Fibroblast of lung (primary cell): ENCODE measurements around the gene IMMP2L. TPM values are rescaled to one million over a fixed set of nuclear protein-coding genes. Genes with fewer than 3 reads are reported as not detected.
A peak's percentile ranks its signal among the peaks of the same experiment; 100 is the strongest.

Source experiments
- DNase-seq, 2 donors: peaks; one replicate each; pipeline versions ENCODE4 v3.0.0 to v3.0.0-alpha.2; 2010; ENCODE audit warnings: low read depth in 2 of 2
- H2AFZ ChIP-seq: 2 replicates; pipeline ENCODE4 v1.5.1; 2012; ENCODE audit warnings: low read length, control low read depth, inconsistent platforms
- H3K27ac ChIP-seq: 2 replicates; pipeline ENCODE4 v1.5.1; 2011; ENCODE audit warnings: low read length, control low read depth; ENCODE audit not compliant: insufficient read depth
- H3K27me3 ChIP-seq: 2 replicates; pipeline ENCODE4 v1.5.1; 2011; ENCODE audit warnings: mild to moderate bottlenecking, low read length; ENCODE audit not compliant: control insufficient read depth, insufficient read depth
- H3K36me3 ChIP-seq: 2 replicates; pipeline ENCODE4 v1.5.1; 2011; ENCODE audit warnings: low read length; ENCODE audit not compliant: control insufficient read depth, insufficient read depth
- H3K4me1 ChIP-seq: 2 replicates; pipeline ENCODE4 v1.5.1; 2011; ENCODE audit warnings: low read length; ENCODE audit not compliant: control insufficient read depth, insufficient read depth; ENCODE audit errors: extremely low read depth
- H3K4me2 ChIP-seq: 2 replicates; pipeline ENCODE4 v1.5.1; 2011; ENCODE audit warnings: low read length, control low read depth; ENCODE audit not compliant: insufficient read depth; ENCODE audit errors: extremely low read depth
- H3K4me3 ChIP-seq, 4 experiments: fragments of 200-600 bp in 1 of 4; sonication (generic) in 1 of 4; replicated peaks in 1 of 4; 2 replicates each; pipeline ENCODE4 v1.5.1; 2011 to 2016; ENCODE audit warnings: low read length in 4 of 4, low read depth in 3 of 4, mild to moderate bottlenecking in 3 of 4, control low read depth in 2 of 4, inconsistent platforms in 1 of 4, mixed read lengths in 1 of 4; ENCODE audit not compliant: insufficient read depth in 1 of 4; ENCODE audit errors: control extremely low read depth in 1 of 4
- H3K79me2 ChIP-seq: 2 replicates; pipeline ENCODE4 v1.5.1; 2012; ENCODE audit warnings: mild to moderate bottlenecking, low read length, inconsistent platforms; ENCODE audit not compliant: control insufficient read depth, insufficient read depth
- H3K9ac ChIP-seq: 2 replicates; pipeline ENCODE4 v1.5.1; 2011; ENCODE audit warnings: mild to moderate bottlenecking, low read length, control low read depth; ENCODE audit not compliant: insufficient read depth
- H3K9me3 ChIP-seq: 2 replicates; pipeline ENCODE4 v1.5.1; 2012; ENCODE audit warnings: low read depth, low read length; ENCODE audit not compliant: control insufficient read depth, insufficient read depth
- H4K20me1 ChIP-seq: 2 replicates; pipeline ENCODE4 v1.5.1; 2011; ENCODE audit warnings: low read length; ENCODE audit not compliant: control insufficient read depth, insufficient read depth; ENCODE audit errors: extremely low read depth
- CTCF ChIP-seq, 2 donors: IDR thresholded peaks in 1 of 2; conservative IDR thresholded peaks in 1 of 2; 1 replicate in 1 of 2; 2 replicates in 1 of 2; pipeline ENCODE4 v1.5.1; 2011 to 2012; ENCODE audit warnings: low read length in 2 of 2, control low read depth in 1 of 2, inconsistent platforms in 1 of 2, low read depth in 1 of 2, mild to moderate bottlenecking in 1 of 2
- EZH2 ChIP-seq: IDR thresholded peaks from 2 replicates; pipeline ENCODE4 v1.5.1; 2012; ENCODE audit warnings: low read length, control low read depth, mild to moderate bottlenecking; ENCODE audit errors: missing control alignments
- polyA plus RNA-seq, 2 donors: library from polyadenylated mRNA; depleted of rRNA in 1 of 2; stranded (reverse) in 1 of 2; unstranded in 1 of 2; fragments of >200 nt; gene quantifications; 2 replicates each; pipeline ENCODE4 v1.2.1, GENCODE V29; 2011 to 2012; ENCODE audit warnings: missing spikeins in 1 of 2
- total RNA-seq: library from RNA; depleted of rRNA; stranded (reverse); fragments of >200 nt; gene quantifications from 2 replicates; pipeline ENCODE4 v1.2.1, GENCODE V29; 2014

Gene IMMP2L
- total and polyA plus RNA-seq, 2 donors (not counting 1 experiment from before 2014, with no cell fraction given): 6.9 to 14.4 TPM

- TF ChIP-seq EZH2: no peak
- TF ChIP-seq CTCF (conservative IDR thresholded peaks at IDR 0.05 in 1 of 2, IDR thresholded peaks at IDR 0.05 in 1 of 2; ENCODE audit: low read depth in 1 of 2, low read length in 2 of 2): no peak
- H3K27ac ChIP-seq: no peak overlapping the region
- no peak overlapping the region for H3K4me3 ChIP-seq
- peak in 1 of 2 donors; percentile 59 for DNase-seq
- no peak overlapping the region for H3K4me2 ChIP-seq
- no peaks in the 10 kb centered on the region for H4K20me1 ChIP-seq
- no peak overlapping the region for H3K9ac ChIP-seq
- no peaks in the 10 kb centered on the region for H3K9me3 ChIP-seq
- no peaks in the 10 kb centered on the region for H3K4me1 ChIP-seq
- no peak overlapping the region for H2AFZ ChIP-seq
- no peaks in the 10 kb centered on the region for H3K27me3 ChIP-seq
- H3K36me3 ChIP-seq: no peaks in the 10 kb centered on the region
- H3K79me2 ChIP-seq: no peaks in the 10 kb centered on the region
Observed at GRCh38 chr7:111126987-111127386, 435.3 kb downstream of the IMMP2L start.

DNA sequence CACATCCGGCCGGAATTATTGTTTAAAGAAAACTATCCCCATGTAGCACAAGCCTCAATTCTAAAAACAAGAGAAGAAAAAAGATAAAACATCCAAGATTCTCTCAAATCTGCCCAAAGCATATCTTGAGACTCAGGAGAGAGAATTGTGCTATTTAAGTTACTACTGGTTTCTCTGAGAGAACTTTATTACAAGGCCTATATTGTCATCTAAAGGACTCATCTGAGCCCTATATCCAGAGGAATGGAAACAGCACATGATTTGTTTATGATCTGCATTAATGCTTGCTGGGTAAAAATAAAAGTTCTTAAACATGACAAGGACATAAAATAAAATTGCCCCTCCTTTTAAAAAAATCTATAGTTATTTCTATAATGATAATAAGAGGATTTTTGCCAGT is 446.3 kb downstream of the IMMP2L start:
- H3K4me3 ChIP-seq: no peak overlapping the region
- no peaks in the 10 kb centered on the region for H3K9me3 ChIP-seq
- H3K27me3 ChIP-seq: no peaks in the 10 kb centered on the region
- no peaks in the 10 kb centered on the region for H3K4me1 ChIP-seq
- no peaks in the 10 kb centered on the region for H4K20me1 ChIP-seq
- DNase-seq: no peak
- H3K36me3 ChIP-seq: no peaks in the 10 kb centered on the region
- H3K27ac ChIP-seq: no peak overlapping the region
- H3K9ac ChIP-seq: no peak overlapping the region
- H3K79me2 ChIP-seq: no peaks in the 10 kb centered on the region
- no peak overlapping the region for H2AFZ ChIP-seq
- TF ChIP-seq EZH2: no peak
- no peak for TF ChIP-seq CTCF (conservative IDR thresholded peaks at IDR 0.05 in 1 of 2, IDR thresholded peaks at IDR 0.05 in 1 of 2; ENCODE audit: low read depth in 1 of 2, low read length in 2 of 2)
- H3K4me2 ChIP-seq: no peak overlapping the region

GRCh38 chr7:111113263-111114017 is 448.9 kb downstream of the IMMP2L start:
- H2AFZ ChIP-seq: no peak overlapping the region
- no peaks in the 10 kb centered on the region for H3K9me3 ChIP-seq
- no peak overlapping the region for H3K4me3 ChIP-seq
- H3K9ac ChIP-seq: no peak overlapping the region
- H3K4me1 ChIP-seq: peaks cover 2% of the 10 kb centered on the region
- H4K20me1 ChIP-seq: no peaks in the 10 kb centered on the region
- peak; percentile 66 to 85 for DNase-seq
- no peak overlapping the region for H3K27ac ChIP-seq
- peak overlapping the region; percentile 38 for H3K4me2 ChIP-seq
- no peaks in the 10 kb centered on the region for H3K36me3 ChIP-seq
- TF ChIP-seq CTCF (conservative IDR thresholded peaks at IDR 0.05 in 1 of 2, IDR thresholded peaks at IDR 0.05 in 1 of 2; ENCODE audit: low read depth in 1 of 2, low read length in 2 of 2) (no peak), EZH2 (no peak)
- no peaks in the 10 kb centered on the region for H3K79me2 ChIP-seq
- H3K27me3 ChIP-seq: no peaks in the 10 kb centered on the region
